Measurements from ENCODE around the gene GSK3A.
"Not testable (repeated sequence)": the region's sequence is repeated elsewhere in the genome, so short reads cannot be mapped to it uniquely, and the experiment has no call there.

The GSK3A gene

DNA sequence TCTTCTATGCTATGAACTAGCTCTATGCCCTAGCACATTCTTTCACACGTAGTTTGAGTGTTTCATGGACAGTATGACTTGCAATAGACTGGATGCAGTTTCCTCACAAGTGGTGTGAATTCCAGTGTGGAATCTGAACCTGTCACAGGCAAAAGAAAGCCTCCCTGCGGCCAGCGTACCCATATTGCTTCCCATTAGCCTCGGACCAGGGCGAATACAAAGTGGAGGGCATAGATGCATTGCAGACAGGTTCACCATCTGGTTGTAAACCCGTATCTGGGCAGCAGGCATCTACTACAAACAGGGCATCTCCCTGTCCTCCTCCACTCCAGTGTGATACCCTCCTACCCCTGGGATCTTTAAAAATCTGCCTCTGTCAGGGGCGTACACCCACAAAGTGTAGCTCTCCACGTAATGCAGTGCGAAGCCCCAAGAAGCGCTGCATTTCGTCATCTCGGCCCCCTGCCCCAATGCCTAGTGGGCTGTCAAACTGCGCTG is 25.3 kb upstream of the GSK3A start:
- no peak for DNase-seq

DNA sequence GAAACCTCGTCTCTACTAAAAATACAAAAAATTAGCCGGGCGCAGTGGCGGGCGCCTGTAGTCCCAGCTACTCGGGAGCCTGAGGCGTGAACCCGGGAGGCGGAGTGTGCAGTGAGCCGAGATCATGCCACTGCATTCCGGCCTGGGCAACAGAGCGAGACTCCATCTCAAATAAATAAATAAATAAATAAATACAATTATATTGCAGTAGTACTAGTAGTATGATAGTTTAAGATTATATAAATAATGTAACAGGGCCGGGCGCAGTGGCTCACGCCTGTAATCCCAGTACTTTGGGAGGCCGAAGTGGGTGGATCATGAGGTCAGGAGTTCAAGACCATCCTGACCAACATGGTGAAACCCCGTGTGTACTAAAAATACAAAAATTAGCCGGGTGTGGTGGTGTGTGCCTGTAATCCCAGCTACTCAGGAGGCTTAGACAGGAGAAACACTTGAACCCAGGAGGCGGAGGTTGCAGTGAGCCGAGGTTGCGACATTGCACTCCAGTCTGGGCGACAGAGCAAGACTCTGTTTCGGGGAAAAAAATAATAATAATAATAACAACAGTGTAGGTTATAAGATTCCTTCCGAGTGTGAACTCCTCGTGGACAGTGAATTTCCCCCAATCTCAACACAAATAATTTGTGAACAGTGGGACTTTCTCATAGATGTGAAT is 24.7 kb upstream of the GSK3A start:
- DNase-seq: not testable (repeated sequence)

DNA sequence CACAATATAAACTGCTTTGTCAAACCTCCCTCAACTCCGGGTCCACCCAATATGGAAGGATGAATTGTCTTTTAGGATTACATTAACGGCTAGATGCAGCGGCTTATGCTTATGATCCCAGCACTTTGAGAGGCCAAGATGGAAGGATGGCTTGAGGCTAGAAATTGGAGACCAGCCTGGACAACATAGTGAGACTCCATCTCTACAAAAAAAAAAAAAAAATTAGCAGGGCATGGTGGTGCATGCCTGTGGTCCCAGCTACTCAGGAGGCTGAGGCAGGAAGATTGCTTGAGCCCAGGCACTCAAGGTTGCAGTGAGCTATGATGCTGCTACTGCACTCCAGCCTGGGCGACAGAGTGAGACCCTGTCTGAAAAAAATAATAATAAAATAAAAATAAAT is 23.7 kb upstream of the GSK3A start:
- not testable (repeated sequence) for DNase-seq

DNA sequence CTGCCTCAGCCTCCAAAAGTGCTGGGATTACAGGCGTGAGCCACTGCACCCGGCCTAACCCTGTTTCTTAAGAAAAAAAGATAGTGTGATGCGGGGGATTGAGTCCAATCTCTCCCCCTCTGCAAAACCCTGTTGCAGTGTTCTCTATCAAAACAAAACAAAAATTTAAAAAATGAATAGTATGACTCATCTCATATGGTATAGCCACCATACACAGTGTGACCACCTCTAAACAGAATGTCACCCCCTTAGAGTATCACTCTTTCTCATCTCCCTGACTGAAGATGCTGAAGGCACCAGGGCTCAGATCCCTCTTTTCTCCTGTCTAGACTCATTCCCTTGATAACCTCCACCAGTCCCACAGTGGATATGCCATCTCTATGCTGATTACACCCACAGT is 19.4 kb upstream of the GSK3A start:
- DNase-seq: no peak

DNA sequence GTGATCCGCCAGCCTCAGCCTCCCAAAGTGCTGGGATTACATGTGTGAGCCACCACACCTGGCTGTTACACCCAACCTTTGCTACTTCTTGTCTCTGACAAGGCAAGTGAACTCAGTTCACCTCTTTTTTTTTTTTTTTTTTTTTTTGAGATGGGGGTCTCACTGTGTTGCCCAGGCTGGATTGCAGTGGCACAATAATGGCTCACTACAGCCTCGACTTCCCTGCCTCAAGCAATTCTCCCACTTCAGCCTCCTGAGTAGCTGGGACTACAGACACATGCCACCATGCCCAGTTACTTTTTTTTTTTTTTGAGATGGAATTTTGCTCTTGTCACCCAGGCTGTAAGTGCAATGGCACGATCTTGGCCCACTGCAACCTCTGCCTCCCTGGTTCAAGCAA is 15.4 kb upstream of the GSK3A start:
- DNase-seq: not testable (repeated sequence)

DNA sequence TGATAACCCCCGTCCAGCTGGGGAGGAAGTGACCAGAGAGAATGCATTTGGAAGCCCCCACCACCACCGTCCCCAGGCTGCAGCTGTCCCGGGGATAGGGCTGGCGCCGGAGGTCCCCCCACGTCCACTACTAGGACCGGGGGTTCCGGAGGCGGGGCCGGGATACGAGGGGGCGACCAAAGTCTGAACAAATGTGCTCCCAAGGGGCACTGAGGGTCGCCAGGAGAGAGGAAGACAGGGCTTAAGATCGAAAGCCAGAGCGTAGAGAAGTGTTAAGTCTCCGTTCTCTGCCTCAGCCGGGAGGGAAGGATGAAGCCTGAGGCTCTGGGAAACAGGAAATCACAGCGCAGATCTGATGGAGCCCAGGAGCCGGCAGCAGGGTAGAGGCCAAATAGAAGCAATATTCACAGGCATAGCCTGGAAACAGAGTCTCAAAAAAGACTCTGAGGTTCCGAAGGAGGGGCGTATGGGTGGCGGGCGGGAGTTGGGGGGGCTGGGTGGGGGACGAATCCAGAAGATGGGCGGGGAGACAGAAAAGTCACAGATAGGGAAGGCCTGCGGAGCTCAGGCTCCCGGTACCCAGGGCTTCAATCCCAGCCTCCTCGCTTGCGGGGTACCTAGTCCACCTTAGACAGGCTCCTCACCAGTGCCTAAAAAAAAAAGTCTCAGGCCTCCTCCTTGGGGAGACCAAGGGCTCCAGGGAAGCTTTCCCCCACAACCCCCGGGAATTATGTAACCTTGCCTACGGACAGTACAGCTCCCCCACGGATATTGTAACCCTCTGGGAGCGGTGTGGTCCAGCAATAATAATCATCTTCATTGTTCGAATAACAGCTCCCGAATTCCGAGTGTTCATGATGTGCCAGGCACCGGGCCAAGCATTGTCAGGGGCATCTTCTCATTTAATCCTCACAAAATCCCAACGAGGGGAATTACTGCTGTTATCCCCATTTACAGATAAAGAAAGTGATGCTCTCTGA is 13.7 kb upstream of the GSK3A start:
- no peak for DNase-seq

DNA sequence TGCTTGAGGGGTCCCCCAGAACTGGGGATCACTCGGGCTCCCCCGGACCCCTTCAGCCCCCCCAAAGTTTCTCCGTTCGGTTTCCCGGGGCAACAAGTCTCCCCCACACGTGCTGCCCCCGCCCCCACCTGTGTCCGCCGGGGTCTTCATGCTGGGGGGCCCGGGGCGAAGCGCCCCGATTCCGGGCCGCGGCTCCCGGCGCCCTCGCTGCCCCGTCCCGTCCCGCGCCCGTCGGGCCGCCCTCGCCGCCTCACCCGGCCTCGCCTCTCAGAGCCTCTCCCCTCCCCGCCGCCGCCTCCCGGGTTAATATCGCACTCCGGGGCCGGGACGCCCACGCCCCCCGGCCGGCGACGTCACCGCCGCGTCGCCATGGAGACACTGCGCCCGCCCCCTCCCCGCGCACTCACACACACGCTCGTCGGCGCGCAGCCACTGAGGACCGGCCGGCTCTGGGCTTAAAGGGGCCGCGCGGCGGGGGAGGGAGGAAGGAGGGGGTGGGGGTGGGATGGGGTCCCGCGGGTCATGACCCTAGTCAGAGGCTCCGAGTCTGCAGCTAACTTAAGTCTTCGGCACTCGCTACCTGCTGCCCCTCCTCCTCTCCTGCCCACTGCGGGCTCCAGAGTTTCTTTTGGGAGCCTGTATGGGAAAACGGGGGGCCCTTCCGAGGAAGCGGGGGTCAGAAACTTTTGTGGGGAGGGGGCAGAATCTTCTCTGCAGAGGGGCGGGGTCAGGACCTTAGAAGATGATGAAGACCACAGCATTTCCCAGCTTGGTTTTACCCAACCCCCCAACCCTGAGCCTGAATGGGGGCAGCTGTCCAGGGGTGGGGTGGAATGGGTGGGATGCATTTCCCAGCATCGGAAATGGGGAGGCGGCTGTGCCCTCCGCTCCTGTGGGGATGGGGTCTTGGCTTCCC is 12.7 kb upstream of the GSK3A start, which contains the start of gene ERF:
Gene ERF (minus strand): TSS at position 279 of the 916 bp plus-strand sequence. CDS start 129 bp downstream, at position 150.
- peak; percentile 93 for DNase-seq

DNA sequence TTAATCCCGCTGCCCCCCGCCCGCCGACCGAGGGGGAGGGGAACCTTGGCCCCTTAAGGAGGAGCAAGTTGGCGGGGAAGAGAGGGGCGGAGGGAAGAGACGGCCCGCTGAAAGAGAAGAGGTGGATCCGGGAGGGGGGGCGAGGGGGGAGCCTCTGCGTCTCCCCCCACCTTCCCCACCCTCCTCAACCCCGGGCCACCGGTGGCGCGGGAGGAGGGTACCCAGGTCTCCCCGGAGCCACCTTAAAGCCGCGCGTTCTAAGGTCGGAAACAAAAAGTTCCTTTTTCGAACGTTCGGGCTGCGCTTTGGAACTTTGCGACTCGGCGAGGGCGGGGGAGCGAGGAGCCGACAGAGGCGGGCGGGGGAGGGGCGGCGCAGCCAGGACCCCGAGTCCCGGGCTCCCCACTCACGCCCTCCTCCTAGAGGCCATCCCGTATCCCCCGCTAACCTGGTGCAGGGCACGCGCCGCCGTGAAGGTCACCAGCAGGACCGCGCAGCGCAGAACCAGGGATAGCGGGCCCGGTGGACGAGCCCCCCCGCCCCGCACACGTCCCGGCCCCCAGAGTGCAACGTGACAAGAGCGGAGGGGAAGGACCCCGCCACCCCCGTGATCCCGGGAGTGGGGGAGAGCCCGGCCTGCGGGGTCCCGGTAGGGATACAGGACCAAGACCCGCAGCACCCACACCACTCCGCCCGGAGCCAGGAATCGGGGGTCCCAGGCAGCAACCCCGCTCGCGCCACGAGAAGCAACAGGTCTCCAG is 11.9 kb upstream of the GSK3A start:
- DNase-seq: peak; percentile 82

DNA sequence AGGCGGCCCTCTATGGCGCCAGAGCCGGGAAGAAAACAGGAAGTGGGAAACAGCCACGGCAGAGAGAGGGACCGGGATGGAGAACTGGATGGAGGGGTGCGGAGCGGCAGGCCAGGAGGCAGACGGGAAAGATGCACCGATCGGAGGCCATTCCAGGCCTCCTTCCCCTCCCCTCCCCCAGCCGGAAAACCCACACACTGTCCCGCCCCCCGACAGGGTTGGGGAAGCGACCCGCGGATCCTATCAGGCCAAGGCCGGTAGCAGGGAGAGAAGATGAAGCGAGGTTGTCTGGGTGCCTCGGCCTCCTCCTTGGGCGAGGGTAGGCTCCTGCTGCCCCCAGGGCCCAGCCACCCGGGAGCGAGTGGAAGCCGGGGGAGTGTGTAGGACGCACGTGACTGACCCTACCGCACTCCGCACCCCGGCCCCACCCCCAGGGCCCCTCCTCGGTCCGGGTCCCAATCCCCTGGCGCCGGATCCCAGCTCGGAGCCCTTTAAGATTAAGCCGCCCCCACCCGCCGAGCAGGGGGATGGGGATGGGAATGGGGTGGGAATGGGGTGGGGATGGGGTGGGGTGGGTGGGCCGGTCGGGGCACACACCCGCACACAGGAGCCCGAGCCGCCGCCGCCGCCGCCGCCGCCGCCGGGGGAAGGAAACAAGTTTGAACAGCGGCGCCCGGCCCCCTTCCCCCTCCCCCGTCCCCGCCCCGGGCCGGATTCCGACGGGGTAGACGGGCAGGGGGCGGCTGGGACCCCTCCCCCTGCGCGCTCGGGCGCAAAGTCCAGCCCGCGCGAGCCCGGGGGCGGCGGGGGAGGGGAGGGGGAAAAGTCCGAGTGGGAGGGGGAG is 11.1 kb upstream of the GSK3A start:
- DNase-seq: peak; percentile 64

DNA sequence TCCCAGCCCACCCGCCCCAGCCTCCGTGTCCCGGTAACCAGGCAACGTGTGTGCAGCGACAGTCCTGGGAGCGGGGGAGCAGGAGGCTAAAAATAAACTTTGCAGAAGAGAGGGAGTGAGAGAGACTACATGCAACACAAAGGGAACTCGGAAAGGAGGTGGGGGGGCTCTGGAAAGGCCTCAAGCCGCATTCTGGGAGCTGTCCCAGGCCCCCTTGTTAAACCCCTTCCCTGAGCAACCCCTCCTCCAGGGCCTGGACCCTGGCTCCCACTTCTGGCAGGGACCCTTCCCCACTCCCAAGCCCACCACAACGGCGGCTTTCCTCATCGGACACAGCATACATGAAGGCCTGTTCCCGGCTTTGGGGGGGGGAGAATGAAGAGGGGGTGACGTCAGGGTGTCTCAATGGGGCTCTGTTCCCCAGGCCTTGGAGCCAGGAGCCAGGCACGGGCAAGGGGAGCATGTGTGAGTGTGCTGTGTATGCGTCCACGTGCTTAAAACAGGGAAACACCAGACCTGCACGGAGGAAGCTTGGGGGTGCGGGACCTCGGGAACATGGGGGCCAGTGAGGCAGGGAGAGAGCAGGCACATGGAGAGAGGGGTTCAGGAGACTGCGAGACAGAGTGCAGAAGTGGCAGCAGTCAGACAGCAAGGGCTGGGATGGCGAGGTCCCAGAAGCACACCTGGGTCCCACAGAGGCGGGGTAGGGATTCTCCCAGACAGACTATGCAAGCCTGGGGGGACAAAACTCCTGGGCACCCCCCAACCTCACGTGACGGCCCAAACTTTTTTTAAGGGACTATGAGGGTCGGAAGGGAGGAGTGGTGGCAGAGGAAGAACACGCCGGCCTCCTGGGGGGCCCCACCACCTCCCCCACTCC is 10.2 kb upstream of the GSK3A start:
- DNase-seq: no peak

DNA sequence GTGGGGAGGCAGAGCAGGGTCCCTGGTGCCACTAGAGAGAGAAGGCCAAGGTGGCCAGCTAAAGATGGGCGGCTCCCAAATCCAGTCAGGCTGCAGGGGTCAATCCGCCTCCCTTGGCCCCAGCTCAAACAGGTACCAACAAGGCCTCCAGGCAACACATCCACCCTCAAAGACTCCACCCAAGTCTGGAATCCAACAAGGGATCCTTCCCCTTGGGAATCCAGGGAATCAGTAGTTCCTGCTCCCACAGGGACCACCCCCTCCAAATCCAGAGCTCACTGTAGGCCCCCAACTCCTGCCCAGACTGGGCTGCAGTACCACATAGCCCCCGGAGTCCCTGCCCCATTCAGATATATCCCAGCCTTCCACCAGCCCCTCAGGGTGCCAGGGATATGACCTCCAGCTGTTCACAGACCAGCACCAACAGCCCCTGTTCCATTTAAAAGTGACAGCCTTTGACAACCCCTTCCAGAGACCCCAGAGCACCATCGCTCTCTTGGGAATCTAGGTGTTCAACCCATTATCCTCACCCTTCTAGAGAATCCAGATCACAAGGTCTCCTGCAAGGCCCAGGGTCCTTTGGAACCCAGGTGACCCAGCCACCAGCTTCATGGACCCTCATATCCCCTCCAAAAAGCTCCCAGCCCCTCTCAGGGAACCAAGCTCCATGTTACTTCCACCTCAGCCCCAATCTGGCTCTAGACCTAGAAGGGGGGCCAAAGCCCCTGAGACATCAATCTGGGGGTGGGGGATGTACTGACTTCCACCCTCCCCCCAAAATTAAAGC is 9.4 kb upstream of the GSK3A start:
- DNase-seq: no peak

DNA sequence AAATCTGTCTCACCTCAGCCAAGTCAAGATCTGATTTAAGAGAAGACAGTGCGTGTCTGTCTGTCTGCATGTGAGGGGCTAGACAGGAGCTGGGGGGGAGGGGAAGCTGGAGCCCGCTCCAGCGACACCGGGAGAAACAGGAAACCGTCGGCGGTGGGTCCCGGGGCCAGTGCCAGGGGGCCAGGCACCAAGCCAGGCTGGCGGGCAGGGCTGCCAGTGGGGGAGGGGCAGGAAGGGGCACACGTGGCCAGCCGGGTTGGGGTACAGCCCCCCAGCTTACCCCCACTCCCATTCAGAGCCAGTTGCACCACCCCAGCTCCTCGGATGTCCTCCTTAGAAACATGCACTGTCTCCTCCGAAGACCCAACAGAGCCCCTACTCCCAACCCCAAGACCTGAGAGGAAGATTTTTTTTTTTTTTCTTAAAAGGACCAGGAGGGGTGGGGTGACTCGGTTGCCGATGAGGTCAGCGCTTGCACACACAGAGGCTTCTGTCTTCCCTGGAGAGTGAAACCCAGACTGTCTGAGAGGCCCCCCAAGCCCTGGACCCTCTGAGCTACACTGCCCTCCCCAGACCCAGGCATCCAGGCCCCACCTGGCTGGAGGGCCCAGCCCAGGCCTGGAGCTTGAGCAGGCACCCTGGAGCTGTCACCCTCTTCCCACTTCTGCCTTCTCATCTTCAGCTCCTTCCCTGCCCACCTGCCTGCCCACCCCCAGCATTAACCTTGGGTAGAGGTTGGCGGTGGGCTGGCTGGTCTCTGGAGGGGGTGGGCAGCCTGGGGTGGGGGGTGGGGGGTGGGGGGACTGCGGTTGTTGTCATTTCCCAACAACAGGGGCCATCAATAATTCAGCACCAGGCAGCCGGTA is 8.5 kb upstream of the GSK3A start:
- no peak for DNase-seq

DNA sequence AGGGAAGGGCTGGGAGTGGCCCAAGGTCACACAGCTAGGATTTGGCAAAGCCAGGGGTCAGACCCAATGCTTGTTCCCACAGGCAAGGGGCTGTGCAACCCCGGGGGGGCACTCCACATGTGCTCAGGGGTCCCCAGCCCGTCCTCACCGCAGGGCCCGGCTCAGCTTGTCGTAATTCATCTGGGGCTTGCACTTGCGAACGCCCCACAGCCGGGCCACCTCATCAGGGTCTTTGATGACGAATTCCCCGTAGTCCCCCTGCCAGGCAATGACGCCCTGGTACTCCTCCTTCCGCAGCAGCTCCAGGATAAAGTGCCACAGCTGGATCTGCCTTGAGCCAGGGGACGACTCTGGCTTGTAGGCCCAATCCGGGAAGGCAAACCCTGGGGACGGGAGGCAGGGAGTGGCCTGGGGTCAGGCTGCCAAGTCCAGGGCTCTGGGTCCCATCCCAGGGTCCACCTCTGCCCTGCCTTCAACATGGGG is 7.8 kb upstream of the GSK3A start:
- no peak for DNase-seq

DNA sequence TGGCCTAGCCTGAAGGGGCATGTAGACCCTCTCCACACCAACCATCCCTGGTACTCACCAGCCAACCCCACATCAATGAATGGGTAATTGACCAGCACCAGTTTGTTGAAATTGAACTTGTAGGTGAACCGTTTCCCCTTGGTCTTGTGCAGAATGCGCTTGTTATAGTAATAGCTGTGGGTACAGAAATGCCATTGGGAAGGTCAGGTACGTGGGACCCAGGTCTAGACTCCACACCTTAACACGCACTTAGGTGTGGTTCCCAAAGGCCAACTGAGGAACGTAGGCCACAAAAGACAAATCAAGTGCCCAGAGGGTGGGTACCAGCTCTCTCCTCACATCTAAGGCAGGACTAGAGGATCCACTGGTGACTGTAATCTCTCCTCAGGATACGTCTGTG is 7.4 kb upstream of the GSK3A start:
- no peak for DNase-seq

DNA sequence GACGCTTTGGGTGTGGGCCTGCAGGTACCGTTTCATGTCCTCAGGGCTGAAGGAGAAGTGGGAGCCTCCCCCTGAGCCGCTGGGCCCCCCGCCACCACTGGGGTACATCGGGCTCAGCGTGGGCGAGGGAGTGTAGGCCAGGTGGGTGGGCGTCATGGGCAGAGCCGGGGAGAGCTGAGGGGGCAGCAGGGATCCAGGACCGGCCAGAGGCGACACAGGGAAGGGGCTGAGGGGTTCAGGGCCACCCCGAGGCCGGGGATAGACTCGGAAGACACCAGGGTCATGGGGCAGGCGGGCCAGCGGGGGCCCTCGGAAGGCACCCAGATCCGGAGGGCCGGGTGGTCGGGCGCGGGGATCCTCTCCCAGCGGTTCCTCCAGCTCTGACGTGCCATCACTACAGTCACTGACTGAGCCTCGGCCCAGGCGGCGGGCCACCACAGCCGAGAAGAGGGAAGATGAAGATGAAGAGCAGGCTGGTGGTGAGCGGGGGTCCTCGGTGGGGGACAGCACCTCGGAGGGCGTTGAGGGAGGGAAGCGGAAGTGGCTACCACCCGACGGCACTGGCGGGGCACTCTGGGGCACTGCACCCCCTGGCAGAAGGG is 6.8 kb upstream of the GSK3A start:
- DNase-seq: no peak

DNA sequence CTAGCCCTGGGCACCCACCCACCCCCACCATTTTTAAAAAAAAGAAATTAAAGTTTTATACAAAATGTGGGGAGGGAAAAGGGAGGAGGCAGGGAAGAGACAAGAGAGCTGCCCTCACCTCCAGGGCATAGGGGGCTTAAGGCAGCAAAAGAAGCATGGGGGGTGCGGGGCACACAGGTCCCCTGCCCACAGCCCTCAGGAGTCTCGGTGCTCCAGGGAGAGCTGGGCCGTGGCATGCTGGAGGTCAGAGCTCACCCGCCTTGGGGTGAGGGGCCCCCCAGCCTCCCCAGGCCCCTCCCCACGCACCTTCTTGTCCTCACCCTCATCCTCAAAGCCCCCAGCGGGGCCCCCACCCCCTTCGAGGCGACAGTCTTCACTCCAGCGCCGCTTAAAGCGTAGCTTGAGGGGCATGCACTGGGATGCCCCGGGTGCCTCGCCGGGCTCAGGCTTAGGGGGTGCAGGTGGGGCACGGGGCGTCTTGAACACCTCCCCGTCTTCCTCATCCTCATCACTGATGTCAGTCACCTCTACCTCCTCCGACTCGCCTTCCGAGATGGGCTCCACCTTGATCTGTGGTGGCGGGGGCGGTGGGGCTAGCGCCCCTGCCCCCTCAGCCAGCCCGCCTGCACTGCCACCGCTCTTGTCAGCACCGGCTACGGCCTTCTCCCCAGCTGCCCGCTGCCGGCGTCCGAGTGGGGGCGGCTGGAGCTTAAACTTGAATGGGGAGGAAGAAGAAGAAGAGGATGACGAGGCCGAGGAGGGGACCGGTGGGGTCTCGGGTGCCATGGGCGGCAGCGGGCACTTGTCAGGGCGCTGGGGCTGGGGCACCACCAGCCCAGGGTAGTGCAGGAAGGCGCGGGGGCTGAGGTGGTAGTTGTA is 6.1 kb upstream of the GSK3A start:
- DNase-seq: no peak

All from activated naive CD4-positive, alpha-beta T cell treated with Interleukin-2 at 50 U/mL for 16 hours (primary cell).